ENCODE measurements around the gene NUP93. TPM values are rescaled to one million over a fixed set of nuclear protein-coding genes. Genes with fewer than 3 reads are reported as not detected.

NUP93 gene
- total RNA-seq, 2 donors from 2014 or later, result 146 to 149 TPM

DNA sequence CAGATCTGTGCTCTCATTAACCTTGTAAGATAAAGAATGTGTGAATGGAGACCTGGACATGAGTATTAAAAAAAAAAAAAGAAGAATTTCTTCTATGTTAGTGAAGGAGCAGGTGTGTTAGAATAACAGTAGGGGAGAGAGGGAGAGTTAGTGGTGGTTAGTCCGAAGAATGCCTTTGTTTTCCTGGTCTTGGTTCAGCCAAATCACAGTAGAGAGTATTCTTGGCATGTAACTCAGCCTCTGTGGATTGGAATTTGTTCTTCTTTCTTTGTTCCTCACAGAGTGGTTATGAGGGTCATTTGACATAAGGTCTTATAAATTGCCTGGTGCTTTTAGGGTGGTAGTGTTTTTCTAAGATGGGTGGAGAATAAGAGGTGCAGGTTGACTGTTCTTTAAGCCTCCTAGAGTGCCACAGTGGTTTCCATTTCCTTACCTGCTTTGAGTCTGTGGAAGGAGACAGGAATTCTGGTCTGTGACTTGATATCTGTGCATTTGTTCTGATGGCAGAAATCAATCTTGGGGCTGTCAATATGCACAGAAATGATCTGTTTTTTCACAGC is 17.6 kb downstream of the NUP93 start:
- H3K4me3 Mint-ChIP-seq, result no peak overlapping the region
- H3K27me3 Mint-ChIP-seq (ENCODE audit: insufficient read depth), result no peaks in the 10 kb centered on the region
- H3K9me3 Mint-ChIP-seq, result no peaks in the 10 kb centered on the region
- Histone ChIP-seq H3K9ac (ENCODE audit: extremely low read depth, low read length, poor library complexity, severe bottlenecking) (peak overlapping the region; percentile 7), H3K9me3 (ENCODE audit: control insufficient read depth, low read length) (no peaks in the 10 kb centered on the region), H3K27me3 (ENCODE audit: control insufficient read depth, insufficient read depth, low read length, poor library complexity, severe bottlenecking) (no peaks in the 10 kb centered on the region), H3K27ac (ENCODE audit: low read depth, low read length) (no peak overlapping the region), H3K36me3 (ENCODE audit: control insufficient read depth, insufficient read depth, low read length) (peaks cover 36% of the 10 kb centered on the region), H3K4me1 (ENCODE audit: control insufficient read depth, insufficient read depth, low read length) (no peaks in the 10 kb centered on the region), H3K4me3 (ENCODE audit: low read length) (no peak overlapping the region)
- peaks cover 34% of the 10 kb centered on the region for H3K36me3 Mint-ChIP-seq (ENCODE audit: low read depth)
- H3K4me1 Mint-ChIP-seq, result peaks cover 35% of the 10 kb centered on the region
- 81% methylated on average over 1 of the region's 1 CpG; no CpG with 5 or more reads in 1 of the 2 experiments for WGBS, 2 experiments (ENCODE audit: insufficient coverage in 1 of 2, insufficient read length in 1 of 2)
- H3K27ac Mint-ChIP-seq, result peak overlapping the region; percentile 91
- TF ChIP-seq, protein P1, sequence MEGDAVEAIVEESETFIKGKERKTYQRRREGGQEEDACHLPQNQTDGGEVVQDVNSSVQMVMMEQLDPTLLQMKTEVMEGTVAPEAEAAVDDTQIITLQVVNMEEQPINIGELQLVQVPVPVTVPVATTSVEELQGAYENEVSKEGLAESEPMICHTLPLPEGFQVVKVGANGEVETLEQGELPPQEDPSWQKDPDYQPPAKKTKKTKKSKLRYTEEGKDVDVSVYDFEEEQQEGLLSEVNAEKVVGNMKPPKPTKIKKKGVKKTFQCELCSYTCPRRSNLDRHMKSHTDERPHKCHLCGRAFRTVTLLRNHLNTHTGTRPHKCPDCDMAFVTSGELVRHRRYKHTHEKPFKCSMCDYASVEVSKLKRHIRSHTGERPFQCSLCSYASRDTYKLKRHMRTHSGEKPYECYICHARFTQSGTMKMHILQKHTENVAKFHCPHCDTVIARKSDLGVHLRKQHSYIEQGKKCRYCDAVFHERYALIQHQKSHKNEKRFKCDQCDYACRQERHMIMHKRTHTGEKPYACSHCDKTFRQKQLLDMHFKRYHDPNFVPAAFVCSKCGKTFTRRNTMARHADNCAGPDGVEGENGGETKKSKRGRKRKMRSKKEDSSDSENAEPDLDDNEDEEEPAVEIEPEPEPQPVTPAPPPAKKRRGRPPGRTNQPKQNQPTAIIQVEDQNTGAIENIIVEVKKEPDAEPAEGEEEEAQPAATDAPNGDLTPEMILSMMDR (conservative IDR thresholded peaks at IDR 0.05), result no peak
- DNase-seq, result no peak

DNA sequence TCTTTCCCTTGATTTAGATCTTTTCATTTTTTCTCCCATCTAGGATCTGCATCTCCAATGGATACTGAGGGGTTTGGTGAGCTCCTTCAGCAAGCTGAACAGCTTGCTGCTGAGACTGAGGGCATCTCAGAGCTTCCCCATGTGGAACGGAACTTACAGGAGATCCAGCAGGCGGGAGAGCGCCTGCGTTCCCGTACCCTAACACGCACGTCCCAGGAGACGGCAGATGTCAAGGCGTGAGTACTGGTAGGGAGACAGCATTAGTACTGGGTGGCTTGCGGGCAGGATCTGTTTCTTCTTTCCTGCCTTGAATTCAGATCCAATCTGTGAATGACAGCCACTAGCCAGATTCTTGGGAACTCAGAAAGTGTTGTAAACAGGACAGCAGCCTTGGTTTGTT is 18.3 kb downstream of the NUP93 start:
- no peaks in the 10 kb centered on the region for H3K27me3 ChIP-seq (ENCODE audit: control insufficient read depth, insufficient read depth, low read length, poor library complexity, severe bottlenecking)
- TF ChIP-seq, protein P1 (conservative IDR thresholded peaks at IDR 0.05), result no peak
- H3K36me3 ChIP-seq (ENCODE audit: control insufficient read depth, insufficient read depth, low read length), result peaks cover 38% of the 10 kb centered on the region
- no peak overlapping the region for H3K27ac ChIP-seq (ENCODE audit: low read depth, low read length)
- peaks cover 3% of the 10 kb centered on the region for H3K9me3 ChIP-seq (ENCODE audit: control insufficient read depth, low read length)
- H3K9me3 Mint-ChIP-seq, result peaks cover 3% of the 10 kb centered on the region
- no peak overlapping the region for H3K4me3 ChIP-seq (ENCODE audit: low read length)
- H3K4me1 ChIP-seq (ENCODE audit: control insufficient read depth, insufficient read depth, low read length), result no peaks in the 10 kb centered on the region
- H3K27me3 Mint-ChIP-seq (ENCODE audit: insufficient read depth), result no peaks in the 10 kb centered on the region
- peaks cover 31% of the 10 kb centered on the region for H3K4me1 Mint-ChIP-seq
- H3K4me3 Mint-ChIP-seq, result no peak overlapping the region
- H3K9ac ChIP-seq (ENCODE audit: extremely low read depth, low read length, poor library complexity, severe bottlenecking), result no peak overlapping the region
- no peak for DNase-seq
- WGBS, 2 experiments (ENCODE audit: insufficient coverage in 1 of 2, insufficient read length in 1 of 2), result 96% methylated on average over 9 to 10 of the region's 10 CpGs
- peaks cover 40% of the 10 kb centered on the region for H3K36me3 Mint-ChIP-seq (ENCODE audit: low read depth)
- peak overlapping the region; percentile 91 for H3K27ac Mint-ChIP-seq

DNA sequence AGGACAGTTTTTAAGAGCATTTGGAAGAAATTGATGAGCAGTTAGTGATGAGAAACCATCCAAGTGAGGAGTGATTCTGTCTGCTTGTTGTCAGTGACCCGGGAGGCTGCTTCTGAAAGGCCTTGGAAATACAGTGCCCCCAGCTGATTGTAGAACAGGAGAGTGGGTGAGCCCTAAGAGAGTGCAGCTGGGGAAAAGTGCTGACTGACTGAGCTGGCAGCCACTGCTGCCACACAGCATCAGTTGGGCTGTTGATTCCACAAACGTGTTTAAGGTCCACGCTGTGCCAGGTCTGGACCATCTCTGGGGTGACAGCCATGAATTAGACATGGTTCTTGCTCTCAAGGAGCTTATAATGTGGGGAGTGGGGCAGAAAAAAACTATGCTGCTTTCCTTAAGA is 18.9 kb downstream of the NUP93 start:
- H3K27ac Mint-ChIP-seq, result peak overlapping the region; percentile 9

More for the DNA sequence above, 18.9 kb downstream of the NUP93 start:
- TF ChIP-seq, protein P1 (conservative IDR thresholded peaks at IDR 0.05), result no peak
- Histone ChIP-seq H3K4me3 (ENCODE audit: low read length) (no peak overlapping the region), H3K9me3 (ENCODE audit: control insufficient read depth, low read length) (peaks cover 7% of the 10 kb centered on the region), H3K36me3 (ENCODE audit: control insufficient read depth, insufficient read depth, low read length) (peaks cover 43% of the 10 kb centered on the region), H3K4me1 (ENCODE audit: control insufficient read depth, insufficient read depth, low read length) (no peaks in the 10 kb centered on the region), H3K27ac (ENCODE audit: low read depth, low read length) (no peak overlapping the region), H3K27me3 (ENCODE audit: control insufficient read depth, insufficient read depth, low read length, poor library complexity, severe bottlenecking) (no peaks in the 10 kb centered on the region), H3K9ac (ENCODE audit: extremely low read depth, low read length, poor library complexity, severe bottlenecking) (no peak overlapping the region)
- Mint-ChIP-seq H3K9me3 (peaks cover 9% of the 10 kb centered on the region), H3K4me1 (peaks cover 26% of the 10 kb centered on the region), H3K27me3 (ENCODE audit: insufficient read depth) (no peaks in the 10 kb centered on the region), H3K36me3 (ENCODE audit: low read depth) (peaks cover 47% of the 10 kb centered on the region), H3K4me3 (no peak overlapping the region)
- no peak for DNase-seq
- WGBS, 2 experiments (ENCODE audit: insufficient coverage in 1 of 2, insufficient read length in 1 of 2), result 90 to 97% methylated on average over 3 of the region's 3 CpGs
